ENCODE measurements around the gene AFAP1.

AFAP1 gene, protein sequence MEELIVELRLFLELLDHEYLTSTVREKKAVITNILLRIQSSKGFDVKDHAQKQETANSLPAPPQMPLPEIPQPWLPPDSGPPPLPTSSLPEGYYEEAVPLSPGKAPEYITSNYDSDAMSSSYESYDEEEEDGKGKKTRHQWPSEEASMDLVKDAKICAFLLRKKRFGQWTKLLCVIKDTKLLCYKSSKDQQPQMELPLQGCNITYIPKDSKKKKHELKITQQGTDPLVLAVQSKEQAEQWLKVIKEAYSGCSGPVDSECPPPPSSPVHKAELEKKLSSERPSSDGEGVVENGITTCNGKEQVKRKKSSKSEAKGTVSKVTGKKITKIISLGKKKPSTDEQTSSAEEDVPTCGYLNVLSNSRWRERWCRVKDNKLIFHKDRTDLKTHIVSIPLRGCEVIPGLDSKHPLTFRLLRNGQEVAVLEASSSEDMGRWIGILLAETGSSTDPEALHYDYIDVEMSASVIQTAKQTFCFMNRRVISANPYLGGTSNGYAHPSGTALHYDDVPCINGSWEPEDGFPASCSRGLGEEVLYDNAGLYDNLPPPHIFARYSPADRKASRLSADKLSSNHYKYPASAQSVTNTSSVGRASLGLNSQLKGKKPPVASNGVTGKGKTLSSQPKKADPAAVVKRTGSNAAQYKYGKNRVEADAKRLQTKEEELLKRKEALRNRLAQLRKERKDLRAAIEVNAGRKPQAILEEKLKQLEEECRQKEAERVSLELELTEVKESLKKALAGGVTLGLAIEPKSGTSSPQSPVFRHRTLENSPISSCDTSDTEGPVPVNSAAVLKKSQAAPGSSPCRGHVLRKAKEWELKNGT

GRCh38 chr4:7939377-7940108 lies at the start of gene AFAP1:
AFAP1 (minus strand) TSS chr4:7939861; CDS start chr4:7872078, 67,783 bp downstream.
- Histone ChIP-seq H3K27ac (ENCODE audit: low read length) (no peak within 1 kb of the TSS), H3K4me3 (ENCODE audit: low read length) (peak within 1 kb of the TSS; percentile 71), H3K36me3 (ENCODE audit: control insufficient read depth, low read depth, low read length) (no peaks in the 10 kb centered on the region), H3K9ac (ENCODE audit: low read length) (peak within 1 kb of the TSS; percentile 39), H3K27me3 (ENCODE audit: control insufficient read depth, insufficient read depth, low read length) (peaks cover 9% of the 10 kb centered on the region), H3K4me1 (ENCODE audit: control insufficient read depth, low read depth, low read length) (peaks cover 10% of the 10 kb centered on the region), H3K9me3 (ENCODE audit: control insufficient read depth, low read depth, low read length) (no peaks in the 10 kb centered on the region)

DNA sequence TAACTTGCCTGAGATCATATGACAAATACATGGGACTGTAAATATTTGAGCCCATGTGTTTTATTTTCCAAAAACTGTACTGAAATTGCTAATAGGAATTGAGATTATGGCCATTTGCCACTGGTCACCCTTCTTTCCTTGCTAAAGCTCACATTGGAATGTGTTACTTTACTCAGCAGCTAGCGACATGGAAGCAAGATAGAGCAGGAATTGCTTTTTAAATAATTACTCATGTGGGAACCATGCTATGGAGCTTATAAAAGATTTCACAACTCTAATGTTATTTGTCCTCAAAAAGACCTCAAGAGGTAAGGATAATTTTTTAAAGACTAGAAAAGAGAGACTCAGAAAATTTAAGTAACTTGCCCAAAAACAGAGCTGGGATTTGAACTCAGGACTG lies 48.8 kb upstream of the AFAP1 start:
- H3K4me1 ChIP-seq (ENCODE audit: control insufficient read depth, low read depth, low read length) = no peaks in the 10 kb centered on the region
- H3K36me3 ChIP-seq (ENCODE audit: control insufficient read depth, low read depth, low read length) = no peaks in the 10 kb centered on the region
- no peak overlapping the region for H3K4me3 ChIP-seq (ENCODE audit: low read length)
- H3K27ac ChIP-seq (ENCODE audit: low read length) = no peak overlapping the region
- H3K27me3 ChIP-seq (ENCODE audit: control insufficient read depth, insufficient read depth, low read length) = no peaks in the 10 kb centered on the region
- H3K9me3 ChIP-seq (ENCODE audit: control insufficient read depth, low read depth, low read length) = no peaks in the 10 kb centered on the region
- H3K9ac ChIP-seq (ENCODE audit: low read length) = no peak overlapping the region

DNA sequence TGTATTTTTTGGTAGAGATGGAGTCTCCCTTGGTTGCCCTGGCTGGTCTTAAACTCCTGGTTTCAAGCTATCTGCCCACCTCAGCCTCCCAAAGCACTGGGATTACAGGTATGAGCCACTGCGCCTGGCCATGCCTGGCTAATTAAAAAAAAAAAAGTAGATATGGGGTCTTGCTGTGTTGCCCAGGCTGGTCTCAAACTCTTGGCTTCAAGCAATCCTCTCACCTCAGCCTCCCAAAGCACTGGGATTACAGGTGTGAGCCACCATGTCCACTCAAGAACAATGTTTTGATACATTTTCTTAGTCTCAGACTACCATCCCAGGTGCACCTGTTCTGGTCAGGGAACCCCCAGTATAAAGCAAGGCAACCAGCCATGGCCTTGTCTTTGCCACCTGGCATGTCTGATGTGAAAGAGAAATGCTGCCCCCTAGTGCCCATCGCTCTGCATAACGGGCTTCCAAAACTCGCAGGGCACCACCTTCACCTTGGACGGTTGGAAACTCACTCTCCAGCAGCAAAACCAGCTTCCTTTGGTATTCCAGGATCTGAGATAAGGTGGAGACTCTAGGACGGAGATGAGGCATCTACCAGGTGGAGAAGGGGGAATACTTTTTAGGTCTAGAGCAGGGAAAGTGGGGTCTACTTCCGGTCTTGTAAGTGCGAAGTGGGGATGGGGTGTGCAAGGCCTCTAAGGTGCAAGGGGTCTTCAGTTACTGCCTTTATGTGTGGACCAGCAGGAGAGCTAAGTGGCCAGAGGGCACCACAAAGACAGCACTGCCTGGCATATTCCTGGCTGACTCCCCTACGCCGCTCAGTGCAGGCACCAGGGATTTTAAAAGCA lies 47.7 kb upstream of the AFAP1 start:
- Histone ChIP-seq H3K27me3 (ENCODE audit: control insufficient read depth, insufficient read depth, low read length) (no peaks in the 10 kb centered on the region), H3K4me3 (ENCODE audit: low read length) (no peak overlapping the region), H3K9me3 (ENCODE audit: control insufficient read depth, low read depth, low read length) (no peaks in the 10 kb centered on the region), H3K9ac (ENCODE audit: low read length) (no peak overlapping the region), H3K4me1 (ENCODE audit: control insufficient read depth, low read depth, low read length) (no peaks in the 10 kb centered on the region), H3K36me3 (ENCODE audit: control insufficient read depth, low read depth, low read length) (no peaks in the 10 kb centered on the region), H3K27ac (ENCODE audit: low read length) (no peak overlapping the region)

DNA sequence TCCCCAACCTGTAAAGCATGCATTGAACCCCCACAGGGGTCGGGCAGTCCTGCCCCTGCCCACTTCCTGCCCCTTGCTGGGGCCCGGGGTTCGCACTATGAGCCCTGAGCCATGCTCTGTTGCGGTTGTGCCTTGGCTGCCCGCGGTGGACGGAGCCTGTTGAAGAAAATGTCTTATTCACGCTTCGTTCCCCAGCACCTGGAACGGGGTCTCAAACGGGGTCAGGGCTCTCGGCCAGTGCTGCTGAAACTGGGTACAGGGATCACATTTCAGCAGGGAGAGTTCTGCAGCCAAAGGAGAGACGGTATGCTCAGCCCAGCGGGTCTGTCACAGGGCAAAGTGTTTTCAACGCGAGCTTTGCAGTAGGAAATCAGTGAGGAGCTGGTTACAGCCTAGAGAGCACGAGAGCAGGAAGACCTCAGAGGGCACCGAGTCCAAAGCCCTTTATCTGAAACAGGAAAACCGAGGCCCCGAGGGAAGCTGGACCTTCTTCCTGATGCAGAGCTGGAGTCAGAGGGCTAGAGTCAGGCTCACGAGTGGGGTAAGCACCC lies 46.3 kb upstream of the AFAP1 start:
- Histone ChIP-seq H3K4me3 (ENCODE audit: low read length) (no peak overlapping the region), H3K27me3 (ENCODE audit: control insufficient read depth, insufficient read depth, low read length) (no peaks in the 10 kb centered on the region), H3K36me3 (ENCODE audit: control insufficient read depth, low read depth, low read length) (no peaks in the 10 kb centered on the region), H3K9ac (ENCODE audit: low read length) (no peak overlapping the region), H3K9me3 (ENCODE audit: control insufficient read depth, low read depth, low read length) (no peaks in the 10 kb centered on the region), H3K4me1 (ENCODE audit: control insufficient read depth, low read depth, low read length) (no peaks in the 10 kb centered on the region), H3K27ac (ENCODE audit: low read length) (no peak overlapping the region)

- Histone ChIP-seq H3K9me3 (ENCODE audit: control insufficient read depth, low read depth, low read length) (no peaks in the 10 kb centered on the region), H3K27me3 (ENCODE audit: control insufficient read depth, insufficient read depth, low read length) (no peaks in the 10 kb centered on the region), H3K4me3 (ENCODE audit: low read length) (no peak overlapping the region), H3K27ac (ENCODE audit: low read length) (no peak overlapping the region), H3K9ac (ENCODE audit: low read length) (no peak overlapping the region), H3K36me3 (ENCODE audit: control insufficient read depth, low read depth, low read length) (no peaks in the 10 kb centered on the region), H3K4me1 (ENCODE audit: control insufficient read depth, low read depth, low read length) (peaks cover under 1% of the 10 kb centered on the region)
These were observed 45.4 kb upstream of the AFAP1 start for GRCh38 chr4:7985072-7985471.

- Histone ChIP-seq H3K4me1 (ENCODE audit: control insufficient read depth, low read depth, low read length) (peaks cover 7% of the 10 kb centered on the region), H3K9ac (ENCODE audit: low read length) (no peak overlapping the region), H3K9me3 (ENCODE audit: control insufficient read depth, low read depth, low read length) (no peaks in the 10 kb centered on the region), H3K36me3 (ENCODE audit: control insufficient read depth, low read depth, low read length) (no peaks in the 10 kb centered on the region), H3K27me3 (ENCODE audit: control insufficient read depth, insufficient read depth, low read length) (no peaks in the 10 kb centered on the region), H3K4me3 (ENCODE audit: low read length) (no peak overlapping the region), H3K27ac (ENCODE audit: low read length) (no peak overlapping the region)
These were observed 44.7 kb upstream of the AFAP1 start for GRCh38 chr4:7984286-7984925.

GRCh38 chr4:7983296-7983695 lies 43.6 kb upstream of the AFAP1 start:
- Histone ChIP-seq H3K4me3 (ENCODE audit: low read length) (no peak overlapping the region), H3K9me3 (ENCODE audit: control insufficient read depth, low read depth, low read length) (no peaks in the 10 kb centered on the region), H3K36me3 (ENCODE audit: control insufficient read depth, low read depth, low read length) (no peaks in the 10 kb centered on the region), H3K27ac (ENCODE audit: low read length) (no peak overlapping the region), H3K27me3 (ENCODE audit: control insufficient read depth, insufficient read depth, low read length) (no peaks in the 10 kb centered on the region), H3K4me1 (ENCODE audit: control insufficient read depth, low read depth, low read length) (peaks cover 9% of the 10 kb centered on the region), H3K9ac (ENCODE audit: low read length) (no peak overlapping the region)

- H3K27me3 ChIP-seq (ENCODE audit: control insufficient read depth, insufficient read depth, low read length) = no peaks in the 10 kb centered on the region
- no peaks in the 10 kb centered on the region for H3K9me3 ChIP-seq (ENCODE audit: control insufficient read depth, low read depth, low read length)
- no peak overlapping the region for H3K9ac ChIP-seq (ENCODE audit: low read length)
- peaks cover 9% of the 10 kb centered on the region for H3K4me1 ChIP-seq (ENCODE audit: control insufficient read depth, low read depth, low read length)
- H3K27ac ChIP-seq (ENCODE audit: low read length) = no peak overlapping the region
- H3K36me3 ChIP-seq (ENCODE audit: control insufficient read depth, low read depth, low read length) = no peaks in the 10 kb centered on the region
- H3K4me3 ChIP-seq (ENCODE audit: low read length) = no peak overlapping the region
These were observed 42.2 kb upstream of the AFAP1 start for GRCh38 chr4:7981738-7982394.

DNA sequence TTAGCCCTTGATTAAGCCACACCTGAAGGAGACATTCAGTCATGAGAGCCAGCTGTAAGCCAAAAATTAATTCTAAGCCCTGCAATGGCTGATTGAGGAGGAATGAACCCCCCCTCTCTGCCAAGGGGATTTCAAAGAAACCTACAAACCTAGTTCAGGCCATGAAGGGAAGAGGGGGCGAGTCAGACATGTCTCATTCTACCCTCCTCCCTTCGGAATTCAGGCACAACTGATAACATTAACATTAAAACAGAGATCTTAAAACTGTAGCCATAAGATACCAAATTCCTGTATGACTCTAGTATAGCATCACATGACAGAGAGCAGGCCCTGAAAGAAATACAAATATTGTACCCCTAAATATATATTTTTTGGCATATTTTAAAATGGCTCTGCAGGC lies 40.4 kb upstream of the AFAP1 start:
- H3K4me1 ChIP-seq (ENCODE audit: control insufficient read depth, low read depth, low read length) = peaks cover 9% of the 10 kb centered on the region
- no peaks in the 10 kb centered on the region for H3K36me3 ChIP-seq (ENCODE audit: control insufficient read depth, low read depth, low read length)
- no peak overlapping the region for H3K4me3 ChIP-seq (ENCODE audit: low read length)
- H3K27me3 ChIP-seq (ENCODE audit: control insufficient read depth, insufficient read depth, low read length) = no peaks in the 10 kb centered on the region
- no peak overlapping the region for H3K27ac ChIP-seq (ENCODE audit: low read length)
- H3K9me3 ChIP-seq (ENCODE audit: control insufficient read depth, low read depth, low read length) = no peaks in the 10 kb centered on the region
- no peak overlapping the region for H3K9ac ChIP-seq (ENCODE audit: low read length)

DNA sequence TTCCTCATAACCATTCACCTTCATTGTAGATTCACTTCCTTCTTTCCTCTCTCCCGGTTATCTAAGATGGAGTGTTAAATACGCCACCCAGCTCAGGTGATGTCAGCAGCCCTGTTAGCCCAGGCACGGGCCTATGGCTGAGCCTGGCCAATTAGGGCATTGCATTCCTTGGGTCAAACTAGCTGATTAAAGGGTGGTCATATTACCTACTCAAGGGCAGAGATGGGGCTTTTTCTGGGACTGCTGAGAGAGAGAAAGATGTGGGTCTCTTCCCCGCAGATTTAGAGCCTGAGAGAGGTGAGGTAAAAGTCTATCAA lies 39.9 kb upstream of the AFAP1 start:
- no peak overlapping the region for H3K27ac ChIP-seq (ENCODE audit: low read length)
- peaks cover 9% of the 10 kb centered on the region for H3K4me1 ChIP-seq (ENCODE audit: control insufficient read depth, low read depth, low read length)
- no peak overlapping the region for H3K4me3 ChIP-seq (ENCODE audit: low read length)
- H3K36me3 ChIP-seq (ENCODE audit: control insufficient read depth, low read depth, low read length) = no peaks in the 10 kb centered on the region
- no peak overlapping the region for H3K9ac ChIP-seq (ENCODE audit: low read length)
- no peaks in the 10 kb centered on the region for H3K9me3 ChIP-seq (ENCODE audit: control insufficient read depth, low read depth, low read length)
- no peaks in the 10 kb centered on the region for H3K27me3 ChIP-seq (ENCODE audit: control insufficient read depth, insufficient read depth, low read length)
